HG02623 (cell line): ENCODE results near the gene ITM2C.

Experiments used
- ATAC-seq: cut with Tn5 transposase; IDR thresholded peaks from one replicate; pipeline ENCODE4 v1.9.1; 2021; ENCODE audit warnings: moderate library complexity; ENCODE audit not compliant: unreplicated experiment

The ITM2C gene

GRCh38 chr2:230905448-230906421 is 41.0 kb downstream of the ITM2C start:
- no peak for ATAC-seq

DNA sequence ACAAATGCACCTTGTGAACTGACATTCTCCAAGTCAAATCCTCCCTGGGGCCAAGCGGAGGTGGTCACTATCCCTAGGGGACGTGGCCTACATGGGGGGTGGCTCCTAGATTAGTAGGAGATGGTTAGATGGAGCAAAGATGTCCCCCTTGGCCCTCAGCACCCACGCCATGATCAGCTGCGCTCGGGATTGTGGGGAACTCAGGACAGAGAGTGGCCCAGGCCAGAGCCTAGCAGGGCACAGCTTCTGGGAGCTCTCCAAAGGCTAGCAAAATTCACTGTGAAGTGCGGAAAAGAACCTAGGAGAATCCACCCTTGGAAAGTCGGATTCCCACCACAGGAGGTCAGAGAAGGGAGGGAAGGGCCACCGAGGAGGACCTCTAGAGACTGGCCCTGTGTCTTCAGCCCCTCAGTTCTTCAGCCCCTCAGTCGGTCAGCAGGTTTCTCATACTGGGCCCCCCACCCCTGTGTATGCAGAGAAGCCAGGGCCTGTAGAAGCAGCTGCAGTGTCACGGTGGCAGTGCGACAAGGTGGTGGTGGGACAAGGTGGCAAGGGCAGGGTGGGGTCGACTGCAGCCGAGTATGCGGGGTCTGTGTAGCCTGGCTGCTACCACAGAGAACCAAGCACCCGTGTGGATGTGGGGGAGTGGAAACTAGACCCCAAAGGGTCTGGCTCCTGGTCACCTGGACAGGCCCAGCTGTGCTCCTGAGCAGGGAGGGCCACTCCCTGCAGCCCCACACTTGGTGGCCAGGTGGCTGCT is 41.9 kb downstream of the ITM2C start:
- no peak for ATAC-seq

GRCh38 chr2:230907361-230908091 is 42.8 kb downstream of the ITM2C start:
- ATAC-seq: no peak

DNA sequence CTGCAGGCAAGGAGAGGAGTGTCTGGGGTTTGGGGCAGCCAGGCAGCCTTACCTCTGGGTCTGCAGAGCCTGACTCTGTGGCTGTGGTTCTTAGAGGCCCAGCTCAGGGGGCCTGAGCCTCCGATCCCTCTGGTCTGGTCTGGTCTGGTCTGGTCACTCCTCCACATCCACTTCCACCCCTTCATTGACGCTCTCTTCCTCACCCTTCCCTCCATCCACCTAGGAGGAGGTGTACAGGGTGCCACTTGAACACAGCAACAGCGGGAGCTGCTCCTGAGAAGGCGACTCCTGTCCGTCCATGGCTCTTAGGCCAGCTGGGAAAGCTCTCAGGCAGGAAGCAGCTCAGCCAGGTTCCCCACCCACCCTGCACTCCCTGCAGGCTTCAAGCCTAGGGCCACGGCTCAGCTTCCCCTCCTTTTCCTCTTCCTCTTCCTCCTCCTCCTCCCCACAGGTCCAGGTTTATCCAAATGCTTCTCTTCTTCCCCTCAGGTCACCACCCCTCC is 43.4 kb downstream of the ITM2C start:
- ATAC-seq: no peak

- ATAC-seq: no peak
Measured at GRCh38 chr2:230908595-230909191, 44.0 kb downstream of the ITM2C start.

DNA sequence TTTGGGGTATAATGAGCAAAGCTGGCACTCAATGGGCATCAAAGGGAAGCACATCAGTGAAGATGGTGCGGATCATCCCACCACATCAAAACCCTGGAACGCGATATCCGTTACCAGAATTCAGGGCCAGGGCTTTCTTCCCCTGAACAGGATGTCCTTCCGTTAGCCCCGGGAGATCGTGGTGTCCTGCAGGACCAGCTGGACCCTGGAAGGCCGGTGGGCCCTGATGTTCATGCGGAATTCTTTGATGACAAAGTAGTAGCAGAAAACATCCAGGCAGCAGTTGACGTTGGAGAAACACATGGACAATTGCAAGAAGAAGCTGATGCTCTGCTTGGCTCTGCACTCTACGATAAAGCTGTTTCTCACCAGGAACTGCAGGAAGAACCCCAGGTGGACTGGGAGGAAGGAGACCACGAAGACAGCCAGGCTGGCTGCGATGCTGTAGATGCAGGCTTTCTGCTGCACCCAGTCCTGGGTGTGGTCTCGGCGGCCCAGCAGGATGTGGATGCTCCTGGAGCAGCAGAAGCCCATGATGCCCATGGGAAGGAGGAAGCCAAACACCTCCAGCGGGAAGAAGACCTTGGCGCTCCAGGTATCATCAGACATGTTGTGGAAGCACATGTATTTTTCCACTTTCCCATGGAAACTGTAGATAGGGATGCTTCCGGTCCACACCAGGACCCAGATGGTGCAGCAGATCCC is 45.3 kb downstream of the ITM2C start:
- ATAC-seq: no peak

DNA sequence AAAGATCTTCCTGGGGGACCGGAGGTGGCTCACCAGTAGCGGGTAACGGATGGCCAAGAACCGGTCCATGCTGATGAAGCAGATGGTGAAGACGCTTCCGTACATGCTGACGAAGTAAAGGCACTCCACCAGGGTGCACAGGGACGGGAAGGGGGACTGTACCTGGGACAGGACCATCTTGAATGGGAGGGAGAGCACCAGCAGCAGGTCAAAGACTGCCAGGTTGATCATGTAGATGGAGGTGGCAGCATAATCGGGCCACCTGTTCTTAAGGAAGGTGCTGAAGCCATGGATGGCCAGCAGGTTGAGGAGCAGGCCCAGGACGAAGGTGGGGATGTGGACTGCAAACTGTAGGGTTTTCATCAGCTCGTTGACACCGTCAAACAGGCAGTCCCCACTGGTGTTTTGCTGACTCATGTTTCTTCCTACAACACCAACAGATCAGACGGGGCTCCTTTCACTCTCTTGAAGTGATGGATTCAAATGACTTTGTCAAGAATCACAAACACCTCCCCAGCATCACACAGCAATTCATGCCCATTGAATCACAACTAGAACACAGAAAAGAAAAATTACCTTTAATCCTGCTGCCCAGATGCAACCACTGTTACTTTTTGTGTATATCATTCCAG is 45.9 kb downstream of the ITM2C start:
- no peak for ATAC-seq

GRCh38 chr2:230912046-230912445 is 47.3 kb downstream of the ITM2C start:
- ATAC-seq: no peak

GRCh38 chr2:230912724-230913123 is 48.0 kb downstream of the ITM2C start:
- no peak for ATAC-seq

- ATAC-seq: no peak
Measured at GRCh38 chr2:230913406-230914143, 48.8 kb downstream of the ITM2C start.

DNA sequence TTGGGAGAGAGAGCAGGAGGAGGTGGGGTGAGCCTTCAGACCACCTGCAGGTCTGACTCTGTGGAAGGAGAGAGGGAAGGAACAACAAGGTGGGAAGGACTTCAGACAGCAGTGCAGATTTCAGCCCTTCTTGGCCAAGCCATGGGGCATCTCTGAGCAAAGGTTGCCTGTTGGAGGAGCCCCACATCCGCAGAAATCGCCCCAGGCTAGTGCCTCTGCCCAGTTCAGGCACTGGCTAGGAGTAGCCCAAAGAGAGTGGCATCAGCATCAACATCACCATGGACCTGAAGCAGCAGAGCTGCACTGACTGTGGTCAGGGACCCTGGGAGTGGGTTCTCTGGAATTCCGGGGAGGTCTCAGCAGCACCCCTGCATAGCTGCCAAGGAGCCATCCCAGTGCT is 50.1 kb downstream of the ITM2C start:
- no peak for ATAC-seq

- ATAC-seq: no peak
Measured at GRCh38 chr2:230915319-230915718, 50.6 kb downstream of the ITM2C start.

DNA sequence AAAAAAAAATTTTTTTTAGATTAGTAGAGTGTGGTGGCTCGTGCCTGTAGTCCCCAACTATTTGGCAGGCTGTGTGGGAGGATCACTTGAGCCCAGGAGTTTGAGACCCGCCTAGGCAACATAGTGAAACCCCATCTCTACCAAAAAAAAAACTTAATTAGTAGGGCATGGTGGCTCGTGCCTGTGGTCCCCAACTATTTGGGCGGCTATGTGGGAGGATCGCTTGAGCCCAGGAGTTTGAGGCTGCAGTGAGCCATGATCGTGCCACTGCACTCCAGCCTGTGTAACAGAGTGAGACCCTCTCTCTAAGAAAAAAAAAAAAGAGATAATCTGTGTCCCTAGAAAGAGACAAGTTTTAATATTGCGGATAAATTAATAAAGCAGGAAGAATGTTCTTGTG is 51.5 kb downstream of the ITM2C start:
- ATAC-seq: no peak

GRCh38 chr2:230919240-230919639 is 54.5 kb downstream of the ITM2C start:
- ATAC-seq: no peak

GRCh38 chr2:230919681-230920080 is 54.9 kb downstream of the ITM2C start:
- no peak for ATAC-seq

DNA sequence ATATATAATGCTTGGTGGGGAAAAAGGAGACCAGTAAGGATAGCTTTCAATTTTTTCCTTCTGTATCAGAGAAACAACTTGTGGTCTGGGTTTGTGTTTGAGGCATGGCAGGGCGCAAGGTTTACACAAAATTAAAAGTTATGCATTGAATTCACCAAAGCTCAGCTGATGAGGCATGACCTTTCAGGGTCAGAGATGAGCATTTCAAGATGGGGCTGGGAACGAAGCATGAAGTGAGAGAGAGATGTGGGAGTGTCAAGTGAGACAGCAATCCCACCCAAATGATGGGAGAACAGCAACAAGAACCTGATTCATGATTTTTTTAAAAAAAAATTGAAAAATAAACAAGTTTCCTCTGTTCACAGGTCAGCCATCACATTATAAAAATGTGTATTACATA is 55.4 kb downstream of the ITM2C start:
- ATAC-seq: no peak

DNA sequence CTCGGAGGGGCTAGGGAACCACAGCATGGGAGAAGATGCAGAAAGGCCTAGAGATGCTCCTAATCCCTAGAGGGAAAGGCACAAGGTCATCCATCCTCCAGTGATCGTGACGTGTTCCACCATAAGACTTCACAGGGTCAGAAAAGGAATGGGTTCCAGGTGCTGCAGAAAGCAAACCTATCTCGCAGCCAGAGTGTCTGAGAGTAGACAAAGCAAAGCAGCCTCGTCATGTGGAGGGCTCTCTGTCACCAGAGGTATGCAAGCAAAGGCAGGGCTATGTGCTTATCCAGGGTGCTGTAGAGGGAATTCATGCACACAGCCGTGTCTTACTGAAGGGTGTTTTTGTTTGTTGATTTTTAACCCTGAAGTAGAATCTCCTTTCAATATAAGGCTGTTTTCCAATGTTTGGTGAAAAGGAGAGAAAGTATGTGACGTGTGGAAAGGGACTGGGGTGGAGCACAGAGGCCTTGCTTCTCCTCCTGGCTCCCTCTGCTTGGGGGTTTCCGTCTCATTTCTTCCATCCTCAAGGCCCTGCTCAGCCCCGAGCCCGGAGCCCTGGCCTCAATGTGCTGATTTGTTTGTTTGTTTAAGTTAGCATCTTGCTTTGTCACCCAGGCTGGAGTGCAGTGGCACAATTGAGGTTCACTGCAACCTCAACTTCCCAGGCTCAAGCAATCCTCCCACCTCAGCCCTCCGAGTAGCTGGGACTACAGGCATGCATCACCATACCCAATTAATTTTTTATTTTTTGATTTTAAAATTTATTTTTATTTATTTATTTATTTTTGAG is 57.3 kb downstream of the ITM2C start:
- no peak for ATAC-seq
